Fibroblast of skin of back (primary cell): ENCODE data around the gene ZNF777.

Source experiments
- DNase-seq: peaks from one replicate; pipeline ENCODE4 v3.0.0-alpha.2; 2013

ZNF777 gene

GRCh38 chr7:149476791-149477190, 15.9 kb upstream of the ZNF777 start:
- DNase-seq, result no peak

DNA sequence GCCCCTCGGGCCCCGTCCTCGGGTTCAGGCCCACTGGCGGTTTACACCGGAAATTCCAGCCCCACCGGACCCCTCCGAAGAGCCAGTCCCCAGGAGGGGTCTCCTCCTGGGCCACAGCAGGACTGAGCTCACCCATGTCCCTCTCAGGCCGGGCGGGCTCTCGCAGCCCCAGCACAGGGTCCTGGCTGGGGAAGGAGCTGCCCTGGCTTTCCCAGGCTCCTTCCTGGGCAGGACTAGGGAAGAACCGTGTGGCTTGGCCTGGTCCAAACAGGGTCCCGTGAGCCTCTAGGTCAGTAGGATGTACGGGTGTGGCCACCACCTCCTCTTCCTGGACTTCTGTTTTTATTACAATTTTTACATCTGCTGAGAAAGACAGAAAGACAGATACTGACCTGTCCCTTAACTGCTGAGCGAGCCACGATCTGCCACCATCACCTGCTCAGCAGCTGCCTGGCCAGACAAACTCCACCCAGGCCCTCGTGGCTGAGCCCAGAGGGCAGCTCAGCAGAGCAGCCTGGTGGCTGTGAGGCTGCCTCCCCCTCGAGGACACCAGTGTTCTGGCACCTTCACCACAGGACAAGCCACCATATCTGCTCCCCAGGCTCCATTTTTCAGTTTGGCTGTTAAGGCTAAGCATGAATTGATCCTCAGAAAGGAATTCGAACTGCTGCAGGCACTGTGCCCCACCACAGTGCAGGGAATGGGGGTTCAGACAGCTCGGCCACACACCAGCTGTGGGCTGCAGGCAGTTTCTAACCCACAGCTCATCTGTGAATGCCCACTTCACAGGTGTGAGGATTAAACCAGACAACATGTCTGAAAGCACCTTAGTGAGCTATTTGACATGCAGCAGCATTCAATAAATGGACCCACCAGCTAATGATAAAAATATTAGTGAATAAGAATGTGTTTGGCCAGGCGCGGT, 14.5 kb upstream of the ZNF777 start:
- DNase-seq, result no peak

GRCh38 chr7:149474309-149475120, 13.7 kb upstream of the ZNF777 start:
- DNase-seq, result no peak

DNA sequence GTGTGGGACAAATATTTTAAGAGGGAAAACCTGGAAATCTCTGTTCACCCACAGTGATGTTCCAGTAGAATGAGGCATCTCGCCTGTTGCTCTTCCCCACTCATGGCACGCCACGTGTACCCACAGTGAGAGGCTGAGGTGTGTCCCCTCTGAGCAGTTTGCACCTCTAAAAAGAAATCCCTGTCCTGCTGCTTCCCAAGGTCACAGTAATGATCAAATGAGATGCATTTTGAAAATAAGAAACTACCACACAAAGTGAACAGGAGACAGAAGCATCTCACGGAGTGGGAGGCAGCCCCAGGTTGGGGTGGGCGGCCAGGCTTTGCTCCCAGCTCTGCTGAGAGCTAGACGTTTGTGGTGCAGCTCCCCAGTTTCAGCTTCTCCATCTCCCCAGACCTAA, 12.4 kb upstream of the ZNF777 start:
- no peak for DNase-seq

DNA sequence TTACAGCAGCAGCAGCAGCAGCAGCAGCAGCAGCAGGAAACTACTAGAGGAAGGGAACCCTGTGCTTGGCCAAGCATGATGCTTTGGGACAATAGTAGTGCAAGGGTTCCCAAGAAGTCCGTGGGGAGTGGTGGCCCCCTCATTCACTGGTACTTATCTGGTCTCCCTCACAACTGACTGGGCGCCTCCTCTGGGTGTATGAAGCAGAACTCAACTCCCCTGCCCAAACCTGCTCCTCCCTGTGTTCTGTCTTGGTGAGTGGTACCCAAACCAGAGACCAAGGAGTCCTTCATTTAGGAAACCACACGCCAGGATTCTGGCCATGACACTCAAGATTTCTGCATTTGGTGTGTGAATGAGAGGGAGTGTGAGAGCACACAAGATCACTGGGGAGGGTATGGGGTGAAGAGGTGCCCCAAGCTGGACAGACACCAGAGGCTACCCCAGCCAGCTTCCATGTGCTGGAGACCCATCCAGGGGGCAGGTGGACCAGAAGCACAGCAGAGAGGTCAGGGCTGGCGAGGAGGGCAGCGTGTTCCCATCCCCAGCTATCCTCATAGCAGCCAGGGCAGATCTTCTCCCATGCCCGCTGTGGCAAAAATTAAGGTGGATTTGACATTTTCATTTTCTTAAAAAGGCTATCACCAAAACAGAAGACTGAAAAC, 10.6 kb upstream of the ZNF777 start:
- DNase-seq, result no peak

- no peak for DNase-seq
Observed at GRCh38 chr7:149469806-149470205, 8.9 kb upstream of the ZNF777 start.

- DNase-seq, result no peak
Observed at GRCh38 chr7:149468208-149468607, 7.3 kb upstream of the ZNF777 start.

- DNase-seq, result no peak
Observed at GRCh38 chr7:149467321-149467859, 6.5 kb upstream of the ZNF777 start.

DNA sequence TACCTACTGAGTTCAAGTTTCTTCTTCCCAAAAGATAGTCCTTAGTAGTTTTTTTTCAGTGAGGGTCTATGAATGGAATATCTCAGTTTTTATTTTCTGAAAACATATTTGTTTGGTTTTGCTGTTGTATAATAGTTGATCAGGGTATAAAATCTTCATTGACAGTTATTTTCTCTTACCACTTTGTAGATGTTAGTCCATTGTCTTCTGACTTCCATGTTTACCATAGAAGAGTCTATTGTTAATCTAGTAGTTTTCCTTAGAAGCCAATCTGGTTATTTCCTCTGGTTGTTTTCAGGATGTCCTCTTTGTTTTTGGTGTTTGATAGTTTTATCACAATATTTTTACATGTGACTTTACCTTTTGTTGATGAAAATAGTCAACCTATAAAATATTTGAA, 5.5 kb upstream of the ZNF777 start:
- DNase-seq, result no peak

GRCh38 chr7:149463500-149464161, 2.8 kb upstream of the ZNF777 start:
- no peak for DNase-seq

GRCh38 chr7:149462101-149462520, 1.2 kb upstream of the ZNF777 start:
- no peak for DNase-seq

DNA sequence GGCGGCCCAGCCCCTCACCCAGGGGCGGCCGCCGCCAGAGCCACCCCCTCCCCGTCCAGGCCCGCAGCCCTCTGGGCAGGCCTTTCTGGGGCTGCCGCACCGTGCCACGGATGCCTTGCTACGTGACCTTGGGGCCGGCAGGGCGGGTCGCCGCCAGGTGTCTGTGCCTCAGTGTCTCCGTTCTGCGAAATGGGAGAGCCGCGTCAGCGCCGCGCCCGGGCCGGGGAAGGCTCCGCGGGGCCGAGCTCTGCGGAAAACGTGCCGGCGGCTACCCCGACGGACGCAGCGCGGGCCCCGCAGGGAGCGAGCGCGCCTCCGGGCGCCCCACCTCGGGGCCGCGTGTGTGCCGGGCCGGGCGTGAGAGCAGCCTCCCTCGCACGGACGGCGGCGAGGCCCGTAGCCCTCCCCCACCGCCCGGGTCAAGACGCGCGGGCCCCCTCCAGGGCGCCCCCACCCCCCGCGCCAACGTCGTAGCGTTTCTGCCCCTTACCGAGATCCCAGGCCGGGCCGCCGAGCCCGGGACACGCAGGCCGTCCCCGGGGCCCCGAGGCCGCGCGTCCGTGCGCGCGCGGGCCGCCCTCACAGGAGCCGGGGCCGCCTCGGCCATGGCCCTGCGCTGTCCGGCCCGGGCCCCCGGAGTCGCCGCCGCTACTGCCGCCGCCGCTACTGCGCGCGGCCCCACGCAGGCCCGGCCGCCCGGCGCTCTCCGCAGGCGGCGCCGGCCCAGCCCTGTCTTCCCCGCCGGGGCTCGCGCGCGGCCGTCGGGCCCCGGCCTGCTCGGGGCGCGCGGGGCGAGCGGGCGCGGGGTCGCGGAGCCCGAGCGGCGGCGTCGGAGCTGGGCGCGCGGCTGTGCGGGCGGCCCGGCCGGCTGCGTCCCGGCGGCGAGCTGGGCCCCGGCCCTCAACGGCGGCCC, 1.1 kb downstream of the ZNF777 start:
- DNase-seq, result peak; percentile 27

DNA sequence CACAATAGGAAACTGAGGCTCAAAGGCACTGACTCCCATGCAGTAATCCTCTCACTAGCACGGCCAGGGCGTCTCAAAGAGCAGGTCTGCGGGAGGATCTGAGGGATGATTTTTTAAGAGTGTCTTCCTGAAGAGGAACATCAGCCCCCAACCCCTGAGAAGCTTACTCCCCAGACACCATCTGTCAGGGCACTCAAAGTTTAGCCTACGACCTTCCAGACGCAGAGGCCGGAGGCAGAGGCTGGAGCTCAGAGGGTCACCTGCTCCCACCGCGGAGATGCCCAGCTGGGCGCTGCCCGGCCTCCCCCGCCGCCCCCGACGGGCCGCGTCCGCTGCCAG, 1.7 kb downstream of the ZNF777 start:
- DNase-seq, result no peak

- peak; percentile 7 for DNase-seq
Observed at GRCh38 chr7:149458235-149458634, 2.6 kb downstream of the ZNF777 start.

- DNase-seq, result no peak
Observed at GRCh38 chr7:149457766-149458165, 3.1 kb downstream of the ZNF777 start.

DNA sequence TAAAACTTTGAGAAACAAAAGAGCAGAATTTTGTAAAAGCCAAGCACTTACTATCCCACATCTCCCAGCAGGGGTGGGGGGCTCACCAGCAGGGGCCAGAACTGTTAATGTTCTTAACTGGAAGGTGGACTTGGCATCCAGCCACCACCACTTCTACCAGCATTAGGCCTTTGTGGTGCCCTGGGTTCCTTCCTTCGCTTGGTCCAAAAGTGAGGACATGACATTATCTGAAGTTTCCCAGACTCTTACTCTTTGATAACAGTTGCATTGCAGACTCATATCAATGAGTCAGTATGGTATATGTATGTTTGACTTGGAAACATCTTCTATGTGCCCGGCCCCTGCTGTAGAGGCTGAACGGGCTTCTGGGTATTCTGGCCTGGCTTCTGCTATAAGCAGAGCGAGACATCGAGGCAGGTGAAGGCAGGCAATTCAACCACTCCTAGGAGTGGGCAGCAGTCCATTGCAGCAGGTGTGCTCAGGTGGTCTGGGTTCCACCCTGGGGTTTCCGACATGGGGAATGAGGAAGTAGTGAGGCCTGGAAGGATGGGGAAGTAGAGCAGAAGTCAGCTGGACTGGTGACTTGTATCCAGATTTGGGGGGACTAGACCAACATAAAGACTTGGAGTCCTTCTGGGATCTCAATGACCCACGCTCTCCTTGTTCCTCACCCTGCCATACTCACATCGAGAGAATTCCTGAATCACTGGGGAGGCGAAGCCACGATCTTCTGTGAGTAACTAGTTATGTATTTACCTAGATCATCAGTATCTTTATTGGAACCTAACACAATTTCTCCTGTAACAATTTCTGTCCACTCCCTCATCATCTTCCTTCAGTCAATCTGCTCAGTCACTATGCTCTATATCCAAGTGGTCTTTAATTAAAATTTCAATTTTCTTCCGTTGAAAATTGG, 4.1 kb downstream of the ZNF777 start:
- peak; percentile 15 for DNase-seq

DNA sequence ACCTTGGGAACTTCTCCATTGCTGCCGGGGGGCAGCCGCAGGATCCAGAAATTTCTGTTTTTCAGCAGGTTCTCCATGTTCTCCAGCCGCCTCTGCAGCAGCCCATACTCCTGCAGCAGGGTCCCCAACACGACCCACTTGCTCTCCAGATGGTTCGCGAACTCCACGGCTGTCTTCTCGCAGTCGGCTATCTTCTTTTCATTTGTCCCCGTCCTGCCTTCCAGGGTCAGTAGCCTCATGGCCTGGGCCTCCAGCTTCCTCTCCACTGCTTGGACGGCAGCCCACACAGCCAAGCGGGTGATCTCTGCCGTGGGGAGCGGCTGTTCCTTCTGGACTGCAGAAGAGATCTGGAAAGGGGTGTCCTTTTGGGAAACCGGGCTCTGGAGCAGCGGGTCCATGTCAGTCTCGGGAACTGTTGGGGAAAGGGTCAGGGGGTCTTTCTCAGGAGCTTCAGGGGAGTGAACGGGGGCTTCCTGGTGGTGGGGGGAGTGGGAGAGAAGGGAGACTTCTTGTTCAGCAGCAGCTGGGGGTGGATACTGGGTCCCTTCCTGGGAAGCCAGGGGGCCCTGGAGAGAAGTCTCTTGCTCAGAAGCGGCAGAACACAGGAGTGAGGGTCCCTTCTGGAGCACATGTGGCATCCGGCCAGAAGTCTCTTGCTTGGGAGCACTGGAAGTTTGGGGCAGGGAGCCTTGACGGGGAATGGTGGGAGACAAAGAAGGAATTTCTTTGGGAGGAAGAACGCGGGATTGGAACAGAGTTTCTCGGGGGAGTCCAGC, 5.5 kb downstream of the ZNF777 start:
- DNase-seq, result no peak

GRCh38 chr7:149454750-149455149, 6.1 kb downstream of the ZNF777 start:
- no peak for DNase-seq

GRCh38 chr7:149454006-149454405, 6.9 kb downstream of the ZNF777 start:
- no peak for DNase-seq
